Measurements from ENCODE around the gene LIN28A.

LIN28A gene

GRCh38 chr1:26391450-26391849 is 19.2 kb upstream of the LIN28A start:
- H3K23ac ChIP-seq (ENCODE audit: low read depth, low read length, poor library complexity): no peak overlapping the region
- no peak overlapping the region for H3K18ac ChIP-seq (ENCODE audit: low read length)
- no peak overlapping the region for H3K9ac ChIP-seq (ENCODE audit: low read depth, low read length, poor library complexity)
- H2AK5ac ChIP-seq (ENCODE audit: low read depth, low read length): no peak overlapping the region
- H3K14ac ChIP-seq (ENCODE audit: low read length): no peak overlapping the region
- no peaks in the 10 kb centered on the region for H3K36me3 ChIP-seq (replicated peaks in 1 of 2; ENCODE audit: control insufficient read depth in 2 of 2, insufficient read depth in 2 of 2, low read length in 2 of 2)
- no peak overlapping the region for H2BK15ac ChIP-seq (ENCODE audit: low read length)
- no peak overlapping the region for H3K4ac ChIP-seq (ENCODE audit: low read length)
- no peak overlapping the region for H2BK12ac ChIP-seq (ENCODE audit: low read length)
- peak overlapping the region; percentile 2 for H2AFZ ChIP-seq (ENCODE audit: low read length)
- H3K27ac ChIP-seq (replicated peaks; ENCODE audit: low read length): no peak overlapping the region
- no peak overlapping the region for H2BK120ac ChIP-seq (ENCODE audit: low read depth, low read length)
- no peaks in the 10 kb centered on the region for H3K79me1 ChIP-seq (ENCODE audit: low read depth, low read length)
- H3K4me2 ChIP-seq (ENCODE audit: insufficient read depth, low read length, poor library complexity, severe bottlenecking): no peak overlapping the region
- H3K4me3 ChIP-seq (ENCODE audit: low read length in 2 of 2): no peak overlapping the region
- H4K91ac ChIP-seq (ENCODE audit: low read depth, low read length, poor library complexity): no peak overlapping the region
- DNase-seq (ENCODE audit: low spot score): no peak
- peaks cover 17 to 23% of the 10 kb centered on the region in 2 donors for H3K4me1 ChIP-seq (ENCODE audit: control insufficient read depth in 2 of 2, insufficient read depth in 1 of 2, low read depth in 1 of 2, low read length in 2 of 2)
- H2BK5ac ChIP-seq (ENCODE audit: low read length): no peak overlapping the region
- no CpG with 5 or more reads among the region's 3 CpGs for WGBS, 2 donors (ENCODE audit: extremely low coverage in 2 of 2, insufficient read length in 2 of 2, insufficient replicate concordance in 1 of 2)
- no peaks in the 10 kb centered on the region for H3K27me3 ChIP-seq (ENCODE audit: control insufficient read depth in 3 of 3, insufficient read depth in 3 of 3, low read depth in 1 of 3, low read length in 3 of 3)
- H3K9me3 ChIP-seq (replicated peaks in 1 of 2; ENCODE audit: control insufficient read depth in 2 of 2, insufficient read depth in 1 of 2, low read depth in 1 of 2, low read length in 2 of 2): peaks cover 0 to 2% of the 10 kb centered on the region in 2 donors
- H4K8ac ChIP-seq (ENCODE audit: low read depth, low read length): no peak overlapping the region

- Histone ChIP-seq H2AFZ (ENCODE audit: low read length) (no peak overlapping the region), H3K9ac (ENCODE audit: low read depth, low read length, poor library complexity) (no peak overlapping the region), H3K4me3 (ENCODE audit: low read length in 2 of 2) (no peak overlapping the region), H3K14ac (ENCODE audit: low read length) (no peak overlapping the region), H3K79me1 (ENCODE audit: low read depth, low read length) (no peaks in the 10 kb centered on the region), H3K4me1 (ENCODE audit: control insufficient read depth in 2 of 2, insufficient read depth in 1 of 2, low read depth in 1 of 2, low read length in 2 of 2) (peaks cover 10 to 11% of the 10 kb centered on the region in 2 donors), H3K18ac (ENCODE audit: low read length) (no peak overlapping the region), H3K36me3 (replicated peaks in 1 of 2; ENCODE audit: control insufficient read depth in 2 of 2, insufficient read depth in 2 of 2, low read length in 2 of 2) (no peaks in the 10 kb centered on the region), H3K4me2 (ENCODE audit: insufficient read depth, low read length, poor library complexity, severe bottlenecking) (no peak overlapping the region), H2AK5ac (ENCODE audit: low read depth, low read length) (no peak overlapping the region), H2BK5ac (ENCODE audit: low read length) (no peak overlapping the region), H2BK120ac (ENCODE audit: low read depth, low read length) (no peak overlapping the region), H3K9me3 (replicated peaks in 1 of 2; ENCODE audit: control insufficient read depth in 2 of 2, insufficient read depth in 1 of 2, low read depth in 1 of 2, low read length in 2 of 2) (peaks cover 0 to 2% of the 10 kb centered on the region in 2 donors), H3K27me3 (ENCODE audit: control insufficient read depth in 3 of 3, insufficient read depth in 3 of 3, low read depth in 1 of 3, low read length in 3 of 3) (no peaks in the 10 kb centered on the region), H2BK15ac (ENCODE audit: low read length) (no peak overlapping the region), H3K4ac (ENCODE audit: low read length) (no peak overlapping the region), H2BK12ac (ENCODE audit: low read length) (no peak overlapping the region), H3K27ac (replicated peaks; ENCODE audit: low read length) (no peak overlapping the region), H4K91ac (ENCODE audit: low read depth, low read length, poor library complexity) (no peak overlapping the region), H3K23ac (ENCODE audit: low read depth, low read length, poor library complexity) (no peak overlapping the region), H4K8ac (ENCODE audit: low read depth, low read length) (no peak overlapping the region)
- no peak for DNase-seq (ENCODE audit: low spot score)
- WGBS, 2 donors (ENCODE audit: extremely low coverage in 2 of 2, insufficient read length in 2 of 2, insufficient replicate concordance in 1 of 2): no CpG with 5 or more reads among the region's 8 CpGs
Observed at GRCh38 chr1:26395754-26396153, 14.9 kb upstream of the LIN28A start.

GRCh38 chr1:26399034-26399433 is 11.6 kb upstream of the LIN28A start:
- Histone ChIP-seq H3K4ac (ENCODE audit: low read length) (no peak overlapping the region), H3K36me3 (replicated peaks in 1 of 2; ENCODE audit: control insufficient read depth in 2 of 2, insufficient read depth in 2 of 2, low read length in 2 of 2) (no peaks in the 10 kb centered on the region), H3K4me1 (ENCODE audit: control insufficient read depth in 2 of 2, insufficient read depth in 1 of 2, low read depth in 1 of 2, low read length in 2 of 2) (peaks cover 7 to 9% of the 10 kb centered on the region in 2 donors), H3K18ac (ENCODE audit: low read length) (no peak overlapping the region), H3K27ac (replicated peaks; ENCODE audit: low read length) (no peak overlapping the region), H2AFZ (ENCODE audit: low read length) (no peak overlapping the region), H3K14ac (ENCODE audit: low read length) (no peak overlapping the region), H2BK12ac (ENCODE audit: low read length) (no peak overlapping the region), H3K4me2 (ENCODE audit: insufficient read depth, low read length, poor library complexity, severe bottlenecking) (no peak overlapping the region), H3K23ac (ENCODE audit: low read depth, low read length, poor library complexity) (no peak overlapping the region), H4K8ac (ENCODE audit: low read depth, low read length) (no peak overlapping the region), H3K27me3 (ENCODE audit: control insufficient read depth in 3 of 3, insufficient read depth in 3 of 3, low read depth in 1 of 3, low read length in 3 of 3) (no peaks in the 10 kb centered on the region), H2BK120ac (ENCODE audit: low read depth, low read length) (no peak overlapping the region), H2BK5ac (ENCODE audit: low read length) (no peak overlapping the region), H3K9me3 (replicated peaks in 1 of 2; ENCODE audit: control insufficient read depth in 2 of 2, insufficient read depth in 1 of 2, low read depth in 1 of 2, low read length in 2 of 2) (peaks cover 0 to 2% of the 10 kb centered on the region in 2 donors), H2BK15ac (ENCODE audit: low read length) (no peak overlapping the region), H4K91ac (ENCODE audit: low read depth, low read length, poor library complexity) (no peak overlapping the region), H2AK5ac (ENCODE audit: low read depth, low read length) (no peak overlapping the region), H3K79me1 (ENCODE audit: low read depth, low read length) (no peaks in the 10 kb centered on the region), H3K9ac (ENCODE audit: low read depth, low read length, poor library complexity) (no peak overlapping the region), H3K4me3 (ENCODE audit: low read length in 2 of 2) (no peak overlapping the region)
- no peak for DNase-seq (ENCODE audit: low spot score)
- no CpG with 5 or more reads among the region's 3 CpGs for WGBS, 2 donors (ENCODE audit: extremely low coverage in 2 of 2, insufficient read length in 2 of 2, insufficient replicate concordance in 1 of 2)

DNA sequence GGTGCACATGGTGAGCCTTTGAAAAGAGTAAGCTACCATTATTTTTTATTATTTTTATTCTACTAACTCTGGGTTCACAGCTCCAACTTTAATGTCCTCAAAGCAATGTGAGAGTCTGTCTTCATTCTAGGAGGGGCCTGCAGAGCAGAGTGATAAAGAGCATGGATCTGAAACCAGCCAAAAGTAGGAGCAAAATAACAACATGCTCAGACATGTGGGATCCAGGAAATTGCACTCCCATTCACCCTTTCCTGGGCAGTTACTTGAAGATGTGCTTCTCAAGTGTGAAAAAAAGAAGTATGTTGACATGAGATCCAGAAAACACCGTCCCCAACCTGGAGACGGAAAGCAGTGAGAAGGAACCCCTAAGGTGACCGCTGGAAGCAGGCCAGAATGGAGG is 8.7 kb upstream of the LIN28A start:
- Histone ChIP-seq H3K79me1 (ENCODE audit: low read depth, low read length) (no peaks in the 10 kb centered on the region), H3K4me2 (ENCODE audit: insufficient read depth, low read length, poor library complexity, severe bottlenecking) (no peak overlapping the region)

More for the DNA sequence above, 8.7 kb upstream of the LIN28A start:
- Histone ChIP-seq H2BK5ac (ENCODE audit: low read length) (no peak overlapping the region), H3K18ac (ENCODE audit: low read length) (no peak overlapping the region), H3K4me1 (ENCODE audit: control insufficient read depth in 2 of 2, insufficient read depth in 1 of 2, low read depth in 1 of 2, low read length in 2 of 2) (peaks cover 8 to 11% of the 10 kb centered on the region in 2 donors), H2BK15ac (ENCODE audit: low read length) (no peak overlapping the region), H2BK120ac (ENCODE audit: low read depth, low read length) (no peak overlapping the region), H3K36me3 (replicated peaks in 1 of 2; ENCODE audit: control insufficient read depth in 2 of 2, insufficient read depth in 2 of 2, low read length in 2 of 2) (no peaks in the 10 kb centered on the region), H3K4me3 (ENCODE audit: low read length in 2 of 2) (no peak overlapping the region), H3K27me3 (ENCODE audit: control insufficient read depth in 3 of 3, insufficient read depth in 3 of 3, low read depth in 1 of 3, low read length in 3 of 3) (no peaks in the 10 kb centered on the region), H3K9me3 (replicated peaks in 1 of 2; ENCODE audit: control insufficient read depth in 2 of 2, insufficient read depth in 1 of 2, low read depth in 1 of 2, low read length in 2 of 2) (no peaks in the 10 kb centered on the region), H2BK12ac (ENCODE audit: low read length) (no peak overlapping the region), H4K91ac (ENCODE audit: low read depth, low read length, poor library complexity) (no peak overlapping the region), H3K4ac (ENCODE audit: low read length) (no peak overlapping the region), H4K8ac (ENCODE audit: low read depth, low read length) (no peak overlapping the region), H2AK5ac (ENCODE audit: low read depth, low read length) (no peak overlapping the region), H3K27ac (replicated peaks; ENCODE audit: low read length) (no peak overlapping the region), H2AFZ (ENCODE audit: low read length) (no peak overlapping the region), H3K23ac (ENCODE audit: low read depth, low read length, poor library complexity) (no peak overlapping the region), H3K14ac (ENCODE audit: low read length) (no peak overlapping the region), H3K9ac (ENCODE audit: low read depth, low read length, poor library complexity) (no peak overlapping the region)
- no peak for DNase-seq (ENCODE audit: low spot score)
- no CpG with 5 or more reads among the region's 3 CpGs for WGBS, 2 donors (ENCODE audit: extremely low coverage in 2 of 2, insufficient read length in 2 of 2, insufficient replicate concordance in 1 of 2)

All from neuronal stem cell (in vitro differentiated cells).